Fibroblast of mammary gland (primary cell): Measurements from ENCODE around the gene CA4.
"Not testable (repeated sequence)": the region's sequence is repeated elsewhere in the genome, so short reads cannot be mapped to it uniquely, and the experiment has no call there.

ENCODE experiments used
- DNase-seq: peaks from one replicate; pipeline ENCODE4 v3.0.0-alpha.2; 2010; ENCODE audit warnings: low read depth
- H3K4me3 ChIP-seq: 2 replicates; pipeline ENCODE4 v1.5.1; 2011; ENCODE audit warnings: low read depth, mild to moderate bottlenecking, low read length, moderate library complexity; ENCODE audit not compliant: control insufficient read depth
- TF ChIP-seq, protein P1 (sequence below): conservative IDR thresholded peaks from 2 replicates; pipeline ENCODE4 v1.5.1; 2011; ENCODE audit warnings: low read depth, low read length, inconsistent platforms; ENCODE audit not compliant: control insufficient read depth, insufficient read depth

The CA4 gene

GRCh38 chr17:60170835-60171752, 21.3 kb downstream of the CA4 start:
- H3K4me3 ChIP-seq = no peak overlapping the region
- TF ChIP-seq, protein P1, sequence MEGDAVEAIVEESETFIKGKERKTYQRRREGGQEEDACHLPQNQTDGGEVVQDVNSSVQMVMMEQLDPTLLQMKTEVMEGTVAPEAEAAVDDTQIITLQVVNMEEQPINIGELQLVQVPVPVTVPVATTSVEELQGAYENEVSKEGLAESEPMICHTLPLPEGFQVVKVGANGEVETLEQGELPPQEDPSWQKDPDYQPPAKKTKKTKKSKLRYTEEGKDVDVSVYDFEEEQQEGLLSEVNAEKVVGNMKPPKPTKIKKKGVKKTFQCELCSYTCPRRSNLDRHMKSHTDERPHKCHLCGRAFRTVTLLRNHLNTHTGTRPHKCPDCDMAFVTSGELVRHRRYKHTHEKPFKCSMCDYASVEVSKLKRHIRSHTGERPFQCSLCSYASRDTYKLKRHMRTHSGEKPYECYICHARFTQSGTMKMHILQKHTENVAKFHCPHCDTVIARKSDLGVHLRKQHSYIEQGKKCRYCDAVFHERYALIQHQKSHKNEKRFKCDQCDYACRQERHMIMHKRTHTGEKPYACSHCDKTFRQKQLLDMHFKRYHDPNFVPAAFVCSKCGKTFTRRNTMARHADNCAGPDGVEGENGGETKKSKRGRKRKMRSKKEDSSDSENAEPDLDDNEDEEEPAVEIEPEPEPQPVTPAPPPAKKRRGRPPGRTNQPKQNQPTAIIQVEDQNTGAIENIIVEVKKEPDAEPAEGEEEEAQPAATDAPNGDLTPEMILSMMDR = no peak
- DNase-seq = peak; percentile 23

- TF ChIP-seq, protein P1 = no peak
- DNase-seq = no peak
- no peak overlapping the region for H3K4me3 ChIP-seq
These were observed 21.9 kb downstream of the CA4 start for GRCh38 chr17:60171753-60172079.

GRCh38 chr17:60173304-60173819, 23.6 kb downstream of the CA4 start:
- DNase-seq = peak; percentile 73
- no peak overlapping the region for H3K4me3 ChIP-seq
- TF ChIP-seq, protein P1 = no peak

DNA sequence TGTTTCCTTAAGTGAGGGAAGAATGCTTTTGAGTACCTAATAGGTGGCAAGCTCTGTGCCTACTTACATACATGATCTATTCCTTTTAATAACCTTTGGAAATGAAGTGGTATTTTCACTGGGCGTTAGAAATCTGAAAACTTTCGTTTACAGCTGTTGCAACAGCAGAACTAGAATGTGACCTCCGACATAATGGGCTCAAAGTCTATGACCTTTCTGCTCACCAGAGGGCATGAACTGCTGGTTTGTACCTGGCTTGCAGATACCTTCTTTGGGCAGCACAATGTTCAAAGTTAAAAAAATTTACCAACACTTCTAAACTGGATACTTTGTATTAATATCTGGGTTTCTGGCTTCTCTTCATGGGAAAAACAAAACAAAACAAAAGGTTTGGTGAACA, 24.3 kb downstream of the CA4 start:
- DNase-seq = no peak
- no peak overlapping the region for H3K4me3 ChIP-seq
- TF ChIP-seq, protein P1 = no peak

- peak; percentile 23 for DNase-seq
- TF ChIP-seq, protein P1 = peak; percentile 26
- H3K4me3 ChIP-seq = not testable (repeated sequence)
These were observed 25.0 kb downstream of the CA4 start for GRCh38 chr17:60174767-60175166.

- DNase-seq, H3K4me3 ChIP-seq: not testable (repeated sequence)
These were observed 27.0 kb downstream of the CA4 start for GRCh38 chr17:60176763-60177162.

GRCh38 chr17:60178180-60178579, 28.4 kb downstream of the CA4 start:
- DNase-seq, H3K4me3 ChIP-seq: not testable (repeated sequence)

DNA sequence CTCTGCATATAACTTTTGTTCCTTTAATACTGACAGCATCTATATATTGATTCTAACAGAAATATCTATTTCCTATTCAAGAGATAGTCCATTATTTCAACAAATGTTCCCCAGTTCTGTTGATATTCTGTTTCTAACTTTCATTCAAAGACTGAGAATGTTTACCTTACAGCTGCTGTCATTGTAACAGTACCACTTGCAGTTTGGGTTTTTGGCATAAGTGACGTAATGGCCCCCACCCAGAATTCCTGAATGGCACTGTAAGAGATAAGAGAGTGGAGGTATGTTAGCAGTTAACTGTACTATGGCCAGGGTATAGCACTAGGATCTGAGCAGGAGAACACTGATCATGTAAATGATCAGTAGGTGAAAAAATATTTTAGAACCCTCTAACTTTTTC, 30.6 kb downstream of the CA4 start:
- H3K4me3 ChIP-seq, DNase-seq: not testable (repeated sequence)

DNA sequence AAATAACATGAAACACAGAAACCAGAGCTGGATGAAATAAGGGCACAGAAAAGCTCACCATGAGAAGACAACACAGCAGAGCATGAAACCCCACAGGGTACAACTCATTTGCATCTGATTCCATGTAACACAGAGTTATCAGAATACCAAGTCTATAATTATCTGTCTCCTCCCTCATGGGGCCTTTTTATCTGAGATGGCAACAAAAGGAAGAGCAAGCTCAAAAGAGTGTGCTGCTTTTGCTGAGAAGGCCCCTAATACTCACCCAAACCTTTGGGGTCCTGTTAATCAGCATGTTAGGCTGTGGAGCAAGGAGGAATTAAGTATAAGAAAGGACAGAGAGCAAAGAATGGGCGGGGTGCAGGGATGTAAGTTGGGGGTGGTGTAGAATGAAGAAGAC, 36.6 kb downstream of the CA4 start:
- not testable (repeated sequence) for DNase-seq, H3K4me3 ChIP-seq

DNA sequence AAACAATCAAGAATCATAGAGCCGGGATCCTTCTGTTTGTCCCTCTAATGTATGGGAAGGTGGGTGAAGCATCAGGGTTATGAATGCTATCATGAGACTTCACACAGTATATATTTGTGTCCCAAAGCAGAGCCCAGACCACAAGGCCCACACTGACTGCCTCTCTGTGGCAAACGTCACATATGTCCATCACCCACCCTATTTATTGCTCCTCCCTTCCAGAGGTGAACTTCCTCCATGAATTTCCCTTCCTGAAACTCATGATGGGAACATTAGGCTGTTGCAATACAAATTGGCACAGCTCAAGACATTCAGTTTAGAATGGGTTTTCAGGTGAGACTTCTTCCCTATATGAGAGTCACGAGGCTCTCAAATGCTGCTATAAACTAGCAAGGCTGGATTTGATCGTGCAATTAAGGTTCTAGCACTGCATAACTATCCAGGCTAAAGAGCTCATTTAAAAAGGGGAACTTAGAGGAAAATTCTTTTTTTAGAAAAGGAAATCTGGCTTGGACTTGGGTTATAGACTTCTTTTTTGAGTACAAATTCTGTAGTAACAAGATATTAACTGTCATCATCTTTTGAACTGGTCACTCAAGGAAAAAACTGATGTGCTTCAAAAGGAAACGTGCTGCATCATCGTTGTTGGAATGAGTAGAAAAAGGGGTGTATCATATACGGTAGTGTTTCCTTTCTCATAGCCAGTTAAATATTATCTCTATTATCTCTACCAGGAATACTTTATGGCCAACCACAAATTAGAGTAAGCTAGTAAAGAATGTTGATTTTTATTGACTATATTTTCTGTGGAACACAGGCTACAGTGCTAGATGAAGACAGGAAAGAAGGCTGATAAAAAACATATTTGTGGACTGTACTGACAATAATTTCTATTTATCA, 37.3 kb downstream of the CA4 start:
- H3K4me3 ChIP-seq = not testable (repeated sequence)
- peak; percentile 44 for DNase-seq
